SU-DHL-6 (cell line): ENCODE data around the gene TIMM8B.

ENCODE experiments used
- H2AFZ ChIP-seq: fragments of 200-600 bp; sonication (generic); 2 replicates; pipeline ENCODE4 v1.6.1; 2014; ENCODE audit warnings: low read depth, mild to moderate bottlenecking, moderate library complexity, mixed read lengths, antibody characterized with exemption, low read length; ENCODE audit not compliant: severe bottlenecking
- H3F3A ChIP-seq: fragments of 200-600 bp; shearing (Covaris generic); 2 replicates; pipeline ENCODE4 v1.6.0; 2016; ENCODE audit warnings: antibody characterized with exemption, mild to moderate bottlenecking; ENCODE audit not compliant: insufficient read depth
- H3K27ac ChIP-seq: fragments of 200-600 bp; sonication (generic); 2 replicates; pipeline ENCODE4 v1.5.1; 2016; ENCODE audit warnings: low read depth, mild to moderate bottlenecking, low read length, moderate library complexity, mixed read lengths
- H3K27me3 ChIP-seq: fragments of 200-600 bp; sonication (generic), shearing (Covaris generic); 2 replicates; pipeline ENCODE4 v1.6.0; 2014; ENCODE audit warnings: mild to moderate bottlenecking, low read length
- H3K36me3 ChIP-seq: fragments of 200-600 bp; sonication (generic); 2 replicates; pipeline ENCODE4 v1.6.1; 2014; ENCODE audit warnings: mild to moderate bottlenecking, low read length, mixed read lengths
- H3K4me2 ChIP-seq: fragments of 300-600, 200-600 bp; shearing (Covaris generic), sonication (generic); 2 replicates; pipeline ENCODE4 v1.6.0; 2014; ENCODE audit warnings: low read length, low read depth, mild to moderate bottlenecking; ENCODE audit not compliant: poor library complexity, severe bottlenecking
- H3K4me3 ChIP-seq: fragments of 200-600 bp; sonication (generic); 2 replicates; pipeline ENCODE4 v1.5.1; 2014; ENCODE audit warnings: antibody characterized with exemption, low read length, mild to moderate bottlenecking, mixed read lengths; ENCODE audit not compliant: insufficient read depth, poor library complexity, severe bottlenecking
- H3K79me2 ChIP-seq: fragments of 200-600 bp; sonication (generic); 2 replicates; pipeline ENCODE4 v1.6.1; 2014; ENCODE audit warnings: mild to moderate bottlenecking, low read length, moderate library complexity; ENCODE audit not compliant: insufficient read depth
- H3K9ac ChIP-seq: fragments of 200-600 bp; sonication (generic); 2 replicates; pipeline ENCODE4 v1.7.0; 2014; ENCODE audit warnings: mild to moderate bottlenecking, low read length
- H3K9me2 ChIP-seq: fragments of 200-600 bp; sonication (generic); replicated peaks from 2 replicates; pipeline ENCODE4 v1.6.1; 2014; ENCODE audit warnings: low read length; ENCODE audit not compliant: insufficient read depth
- H3K9me3 ChIP-seq: fragments of 200-600 bp; sonication (generic); 2 replicates; pipeline ENCODE4 v1.6.1; 2014; ENCODE audit warnings: low read length, mixed read lengths; ENCODE audit not compliant: insufficient read depth
- H4K20me1 ChIP-seq: fragments of 200-600 bp; sonication (generic); 2 replicates; pipeline ENCODE4 v1.6.1; 2014; ENCODE audit warnings: low read depth, mild to moderate bottlenecking, antibody characterized with exemption, low read length, moderate library complexity, mixed read lengths
- EZH2phosphoT487 ChIP-seq: fragments of 200-600 bp; sonication (generic), shearing (Covaris generic); conservative IDR thresholded peaks from 2 replicates; pipeline ENCODE4 v1.6.1; 2018; ENCODE audit warnings: mild to moderate bottlenecking, antibody characterized with exemption, low read length, moderate library complexity, mixed read lengths
- TF ChIP-seq, protein P1 (sequence below): fragments of 200-600 bp; sonication (generic); IDR thresholded peaks from one replicate; pipeline ENCODE4 v1.5.1; 2017; ENCODE audit warnings: antibody characterized with exemption, mild to moderate bottlenecking, low read length, moderate library complexity; ENCODE audit not compliant: insufficient read depth, poor library complexity, severe bottlenecking

Gene TIMM8B

DNA sequence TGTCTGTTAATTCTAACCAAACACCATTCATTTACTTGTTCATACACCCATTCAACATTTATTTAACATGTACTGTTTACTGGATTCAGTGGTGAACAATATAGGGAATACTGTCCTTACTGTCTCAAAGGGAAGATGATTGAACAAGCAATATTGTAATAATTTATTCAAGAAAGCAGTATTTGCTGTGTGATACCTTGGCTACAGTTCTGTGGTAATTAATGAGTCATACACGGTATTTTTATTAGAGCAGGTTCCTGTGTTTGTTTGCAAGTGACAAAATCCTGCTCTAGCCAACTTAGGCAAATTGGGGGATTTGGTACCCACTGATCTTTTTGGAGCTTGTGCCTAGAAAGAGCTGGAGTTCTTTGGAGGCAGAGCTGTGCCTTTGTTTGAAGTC, 28.5 kb downstream of the TIMM8B start:
- TF ChIP-seq EZH2phosphoT487: no peak
- TF ChIP-seq, protein P1, sequence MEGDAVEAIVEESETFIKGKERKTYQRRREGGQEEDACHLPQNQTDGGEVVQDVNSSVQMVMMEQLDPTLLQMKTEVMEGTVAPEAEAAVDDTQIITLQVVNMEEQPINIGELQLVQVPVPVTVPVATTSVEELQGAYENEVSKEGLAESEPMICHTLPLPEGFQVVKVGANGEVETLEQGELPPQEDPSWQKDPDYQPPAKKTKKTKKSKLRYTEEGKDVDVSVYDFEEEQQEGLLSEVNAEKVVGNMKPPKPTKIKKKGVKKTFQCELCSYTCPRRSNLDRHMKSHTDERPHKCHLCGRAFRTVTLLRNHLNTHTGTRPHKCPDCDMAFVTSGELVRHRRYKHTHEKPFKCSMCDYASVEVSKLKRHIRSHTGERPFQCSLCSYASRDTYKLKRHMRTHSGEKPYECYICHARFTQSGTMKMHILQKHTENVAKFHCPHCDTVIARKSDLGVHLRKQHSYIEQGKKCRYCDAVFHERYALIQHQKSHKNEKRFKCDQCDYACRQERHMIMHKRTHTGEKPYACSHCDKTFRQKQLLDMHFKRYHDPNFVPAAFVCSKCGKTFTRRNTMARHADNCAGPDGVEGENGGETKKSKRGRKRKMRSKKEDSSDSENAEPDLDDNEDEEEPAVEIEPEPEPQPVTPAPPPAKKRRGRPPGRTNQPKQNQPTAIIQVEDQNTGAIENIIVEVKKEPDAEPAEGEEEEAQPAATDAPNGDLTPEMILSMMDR: no peak
- Histone ChIP-seq H3F3A (no peaks in the 10 kb centered on the region), H3K9me2 (no peaks in the 10 kb centered on the region), H3K9me3 (no peaks in the 10 kb centered on the region), H3K27me3 (no peaks in the 10 kb centered on the region), H3K9ac (no peak overlapping the region), H3K27ac (no peak overlapping the region), H3K79me2 (no peaks in the 10 kb centered on the region), H3K4me3 (no peak overlapping the region), H2AFZ (no peak overlapping the region), H3K4me2 (no peak overlapping the region), H3K36me3 (peaks cover 11% of the 10 kb centered on the region; the same call in 1 of the 2 replicates), H4K20me1 (no peaks in the 10 kb centered on the region)

DNA sequence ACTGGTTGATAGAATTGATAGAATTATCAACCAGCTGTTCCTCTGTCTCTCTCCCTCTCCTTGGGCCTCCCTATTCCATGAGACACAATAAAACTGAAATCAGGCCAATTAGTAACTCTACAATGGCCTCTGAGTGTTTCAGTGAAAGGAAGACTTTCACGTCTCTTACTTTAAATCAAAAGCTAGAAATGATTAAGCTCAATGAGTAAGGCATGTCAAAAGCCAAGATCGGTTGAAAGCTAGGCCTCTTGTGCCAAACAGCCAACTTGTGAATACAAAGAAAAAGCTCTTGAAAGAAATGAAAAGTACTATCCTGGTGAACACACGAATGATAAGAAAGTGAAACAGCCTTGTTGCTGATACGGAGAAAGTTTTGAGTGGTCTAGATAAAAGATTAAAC, 29.4 kb downstream of the TIMM8B start:
- no peaks in the 10 kb centered on the region for H4K20me1 ChIP-seq
- no peak overlapping the region for H3K27ac ChIP-seq
- no peaks in the 10 kb centered on the region for H3K9me3 ChIP-seq
- H3F3A ChIP-seq: no peaks in the 10 kb centered on the region
- H3K36me3 ChIP-seq: peaks cover 11% of the 10 kb centered on the region; the same call in 1 of the 2 replicates
- no peaks in the 10 kb centered on the region for H3K27me3 ChIP-seq
- H3K4me3 ChIP-seq: no peak overlapping the region
- no peaks in the 10 kb centered on the region for H3K9me2 ChIP-seq
- no peak overlapping the region for H3K9ac ChIP-seq
- H3K4me2 ChIP-seq: no peak overlapping the region
- no peak overlapping the region for H2AFZ ChIP-seq
- no peak for TF ChIP-seq EZH2phosphoT487
- TF ChIP-seq, protein P1: no peak
- no peaks in the 10 kb centered on the region for H3K79me2 ChIP-seq

DNA sequence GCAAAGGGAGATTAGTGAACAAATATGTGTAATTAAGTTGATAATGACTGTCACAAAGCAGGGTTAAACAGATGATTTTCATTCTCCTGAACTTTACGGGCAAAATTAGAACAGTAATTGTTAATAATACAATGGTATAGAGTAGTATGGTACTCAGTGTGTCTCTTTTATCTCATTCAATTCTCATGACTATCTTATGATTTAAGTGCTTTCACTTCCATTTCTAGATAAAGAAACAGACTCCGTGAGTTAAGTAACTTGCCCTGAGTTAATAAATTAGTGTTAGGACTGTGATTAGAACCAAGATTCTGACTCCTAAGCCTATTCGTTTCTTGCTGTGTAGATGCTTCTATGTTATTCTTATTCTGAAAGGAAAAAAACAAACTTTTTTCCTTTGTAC, 34.8 kb downstream of the TIMM8B start:
- TF ChIP-seq, protein P1: no peak
- no peak for TF ChIP-seq EZH2phosphoT487
- Histone ChIP-seq H3K9me2 (no peaks in the 10 kb centered on the region), H3K27me3 (no peaks in the 10 kb centered on the region), H3K9ac (no peak overlapping the region), H3K27ac (no peak overlapping the region), H3K36me3 (peaks cover 30% of the 10 kb centered on the region), H3F3A (no peaks in the 10 kb centered on the region; the same call in 1 of the 2 replicates), H3K4me3 (no peak overlapping the region), H2AFZ (no peak overlapping the region), H3K9me3 (no peaks in the 10 kb centered on the region), H4K20me1 (no peaks in the 10 kb centered on the region; the same call in 1 of the 2 replicates), H3K4me2 (no peak overlapping the region), H3K79me2 (no peaks in the 10 kb centered on the region)
